HAP-1 (cell line): ENCODE measurements around the gene TREM1.

Experiments used
- DNase-seq, 2 experiments: peaks; one replicate each; pipeline ENCODE4 v3.0.0-alpha.2; 2016 to 2020; ENCODE audit warnings: low spot score in 2 of 2
- H3K27me3 ChIP-seq: fragments of 250-450 bp; sonication (Bioruptor Pico); 2 replicates; pipeline ENCODE4 v1.5.1; 2020; ENCODE audit warnings: low read depth, mild to moderate bottlenecking, moderate library complexity
- H3K36me3 ChIP-seq: fragments of 250-450 bp; sonication (Bioruptor Pico); replicated peaks from 2 replicates; pipeline ENCODE4 v1.5.1; 2020; ENCODE audit warnings: mild to moderate bottlenecking
- H3K4me1 ChIP-seq: fragments of 250-450 bp; sonication (Bioruptor Pico); 2 replicates; pipeline ENCODE4 v1.5.1; 2020; ENCODE audit warnings: mild to moderate bottlenecking
- H3K4me3 ChIP-seq: fragments of 250-450 bp; sonication (Bioruptor Pico); 2 replicates; pipeline ENCODE4 v1.5.1; 2020; ENCODE audit warnings: mild to moderate bottlenecking, moderate library complexity
- H3K9me3 ChIP-seq: fragments of 250-450 bp; sonication (Bioruptor Pico); 2 replicates; pipeline ENCODE4 v1.5.1; 2020; ENCODE audit warnings: mild to moderate bottlenecking, moderate library complexity
- in situ Hi-C: fragments of 300-500 bp; cut with MboI; formaldehyde crosslinking; loops from 3 replicates; pipeline ENCODE4 v1.14.3; 2020; ENCODE audit warnings: low sequenced_read_pairs, inconsistent platforms, mixed read lengths

Gene TREM1

GRCh38 chr6:41232667-41233066 lies 53.8 kb downstream of the TREM1 start:
- no peak for DNase-seq
- Histone ChIP-seq H3K27me3 (peaks cover 29% of the 10 kb centered on the region), H3K36me3 (no peaks in the 10 kb centered on the region), H3K4me3 (no peak overlapping the region), H3K4me1 (no peaks in the 10 kb centered on the region), H3K9me3 (no peaks in the 10 kb centered on the region)
- in situ Hi-C loops, result no loop called here

GRCh38 chr6:41231246-41231645 lies 55.2 kb downstream of the TREM1 start:
- H3K36me3 ChIP-seq, result no peaks in the 10 kb centered on the region
- peaks cover 22% of the 10 kb centered on the region for H3K27me3 ChIP-seq
- H3K4me3 ChIP-seq, result no peak overlapping the region
- in situ Hi-C loops, result no loop called here
- no peaks in the 10 kb centered on the region for H3K4me1 ChIP-seq
- DNase-seq, result no peak
- no peaks in the 10 kb centered on the region for H3K9me3 ChIP-seq

GRCh38 chr6:41229721-41230120 lies 56.8 kb downstream of the TREM1 start:
- Histone ChIP-seq H3K4me1 (no peaks in the 10 kb centered on the region), H3K36me3 (no peaks in the 10 kb centered on the region), H3K27me3 (peaks cover 9% of the 10 kb centered on the region; the same call in 1 of the 2 replicates), H3K9me3 (no peaks in the 10 kb centered on the region), H3K4me3 (no peak overlapping the region)
- DNase-seq, result no peak
- in situ Hi-C loops, result no loop called here

GRCh38 chr6:41228616-41229015 lies 57.9 kb downstream of the TREM1 start:
- no peak for DNase-seq
- Histone ChIP-seq H3K4me1 (no peaks in the 10 kb centered on the region), H3K9me3 (no peaks in the 10 kb centered on the region), H3K36me3 (no peaks in the 10 kb centered on the region), H3K27me3 (peaks cover 9% of the 10 kb centered on the region; the same call in 1 of the 2 replicates), H3K4me3 (no peak overlapping the region)
- in situ Hi-C loops, result no loop called here

- no peak for DNase-seq
- no peaks in the 10 kb centered on the region for H3K36me3 ChIP-seq
- in situ Hi-C loops, result no loop called here
- no peaks in the 10 kb centered on the region for H3K9me3 ChIP-seq
- H3K4me1 ChIP-seq, result no peaks in the 10 kb centered on the region
- no peak within 1 kb of the TSS for H3K4me3 ChIP-seq
- H3K27me3 ChIP-seq, result peaks cover 4% of the 10 kb centered on the region; the same call in 1 of the 2 replicates
Measured at GRCh38 chr6:41228096-41228495, 58.4 kb downstream of the TREM1 start, which contains the start of gene TREML4. Gene TREML4 (plus strand): TSS chr6:41228349. CDS start chr6:41228428, 79 bp downstream.

GRCh38 chr6:41226752-41227151 lies 59.7 kb downstream of the TREM1 start:
- H3K27me3 ChIP-seq, result no peaks in the 10 kb centered on the region
- in situ Hi-C loops, result no loop called here
- no peak overlapping the region for H3K4me3 ChIP-seq
- DNase-seq, result no peak
- no peaks in the 10 kb centered on the region for H3K36me3 ChIP-seq
- no peaks in the 10 kb centered on the region for H3K4me1 ChIP-seq
- no peaks in the 10 kb centered on the region for H3K9me3 ChIP-seq

- no peak overlapping the region for H3K4me3 ChIP-seq
- in situ Hi-C loops, result no loop called here
Measured at GRCh38 chr6:41224800-41225199, 61.7 kb downstream of the TREM1 start.

More at GRCh38 chr6:41224800-41225199, 61.7 kb downstream of the TREM1 start:
- no peaks in the 10 kb centered on the region for H3K27me3 ChIP-seq
- H3K36me3 ChIP-seq, result no peaks in the 10 kb centered on the region
- no peaks in the 10 kb centered on the region for H3K9me3 ChIP-seq
- no peaks in the 10 kb centered on the region for H3K4me1 ChIP-seq
- no peak for DNase-seq
